SH-SY5Y (cell line): ENCODE results near the gene IFNA1.

Experiments
- GATA2 ChIP-seq: IDR thresholded peaks from 2 replicates; pipeline ENCODE4 v1.6.1; 2011; ENCODE audit warnings: mild to moderate bottlenecking, low read depth, low read length
- GATA3 ChIP-seq: IDR thresholded peaks from 2 replicates; pipeline ENCODE4 v1.6.1; 2011; ENCODE audit warnings: low read depth, mild to moderate bottlenecking, low read length, moderate library complexity

IFNA1 gene

GRCh38 chr9:21473236-21473635, 33.0 kb downstream of the IFNA1 start:
- TF ChIP-seq GATA2 (no peak), GATA3 (no peak)

- TF ChIP-seq GATA2 = no peak
- no peak for TF ChIP-seq GATA3
These were observed 37.2 kb downstream of the IFNA1 start for GRCh38 chr9:21477466-21477865.

GRCh38 chr9:21479152-21479702, 39.0 kb downstream of the IFNA1 start:
- TF ChIP-seq GATA2 = no peak
- no peak for TF ChIP-seq GATA3

- TF ChIP-seq GATA2 = no peak
- no peak for TF ChIP-seq GATA3
These were observed 41.3 kb downstream of the IFNA1 start for GRCh38 chr9:21481470-21482056.

- no peak for TF ChIP-seq GATA3
- no peak for TF ChIP-seq GATA2
These were observed 42.0 kb downstream of the IFNA1 start, which contains the start of gene IFNE for GRCh38 chr9:21482213-21482612. TSS of gene IFNE (minus strand) at chr9:21482313. CDS start at chr9:21481694, 619 bp downstream.
